Ovary (tissue), 9 donors: ENCODE measurements around the gene NOTCH4. TPM values are rescaled to one million over a fixed set of nuclear protein-coding genes. Genes with fewer than 3 reads are reported as not detected.

ENCODE experiments used
- DNase-seq, 5 donors: peaks; one replicate each; pipeline ENCODE4 v3.0.0-alpha.2; 2019 to 2020
- H3K27ac ChIP-seq, 2 donors: fragments of 200-600 bp; one replicate each; pipeline versions ENCODE4 v1.5.1 to v1.8.0; 2019 to 2022
- H3K27me3 ChIP-seq: fragments of 200-600 bp; one replicate; pipeline ENCODE4 v1.8.0; 2022
- H3K36me3 ChIP-seq: fragments of 200-600 bp; sonication (generic); one replicate; pipeline ENCODE4 v1.5.1; 2019
- H3K4me1 ChIP-seq: one replicate; pipeline ENCODE4 v1.8.1; 2013; ENCODE audit warnings: mild to moderate bottlenecking, moderate library complexity; ENCODE audit not compliant: insufficient read depth
- H3K4me3 ChIP-seq: fragments of 200-600 bp; sonication (generic); one replicate; pipeline ENCODE4 v1.5.1; 2017
- H3K9me3 ChIP-seq, 2 donors: fragments of 200-600 bp in 1 of 2; sonication (generic) in 1 of 2; one replicate each; pipeline versions ENCODE4 v1.5.1 to v1.8.1; 2013 to 2019; ENCODE audit warnings: mild to moderate bottlenecking in 1 of 2, moderate library complexity in 1 of 2
- CTCF ChIP-seq, 3 donors: fragments of 450-650 bp in 2 of 3; fragments of 200-600 bp in 1 of 3; IDR thresholded peaks; one replicate each; pipeline versions ENCODE4 v1.5.1 to v1.8.0; 2016 to 2022; ENCODE audit warnings: antibody characterized with exemption in 3 of 3, mild to moderate bottlenecking in 1 of 3
- EP300 ChIP-seq: sonication (generic); formaldehyde crosslinking; IDR thresholded peaks from one replicate; pipeline ENCODE4 v1.6.1; 2017; ENCODE audit warnings: antibody characterized with exemption
- POLR2A ChIP-seq: fragments of 450-650 bp; IDR thresholded peaks from one replicate; pipeline ENCODE4 v1.6.1; 2017; ENCODE audit warnings: antibody characterized with exemption, mild to moderate bottlenecking, moderate library complexity
- WGBS, 3 donors: extraction: QIAGEN DNeasy Blood & Tissue Kit in 1 of 3; methylation state at CpG; one replicate each; pipeline versions ENCODE4 v1.1.5 to v1.1.7; 2013 to 2017; 5-methylcytosine and 5-hydroxymethylcytosine counted together
- intact Hi-C, 4 donors: fragments of 100-400 bp; cut with DNase I; formaldehyde crosslinking; loops; one replicate each; pipeline versions ENCODE4 v1.11.0 to v1.15.1; 2022 to 2023
- polyA plus RNA-seq, 2 donors: library from polyadenylated mRNA; stranded (reverse); fragments of 200-250 nt in 1 of 2; fragments of 350-450 nt in 1 of 2; fragmentation: Illumina TruSeq in 1 of 2; extraction: RNeasy Lipid Tissue Mini Kit (QIAGEN cat#74804) in 1 of 2; gene quantifications; one replicate each; pipeline ENCODE4 v1.2.3, GENCODE V29; 2013 to 2014
- total RNA-seq, 7 donors: library from RNA; depleted of rRNA in 2 of 7; stranded (reverse); fragments of >200 nt in 2 of 7; fragmentation: NEBNext Ultra II Directional in 3 of 7; extraction: Animal tissue kit (Norgen Biotek cat#: 25700) in 3 of 7; gene quantifications; one replicate each; pipeline versions ENCODE4 v1.1.0 to v1.2.4, GENCODE V29; 2016 to 2023
- donor health status: DM: no; HTN: no; CAD: no; lungs with moderate emphysema.
- donor health status: DM: no; HTN: no; CAD: no.
- donor health status: Bipolar disorder and iron deficiency.
- donor health status: DM: yes; HTN: yes; CAD: no.
- donor health status: DM: no; HTN: no; CAD: no.
- donor health status: DM: yes; HTN: yes; CAD: no.

Gene NOTCH4
- total and polyA plus RNA-seq, 9 donors: 7.2 to 21.2 (median 12.4) TPM

DNA sequence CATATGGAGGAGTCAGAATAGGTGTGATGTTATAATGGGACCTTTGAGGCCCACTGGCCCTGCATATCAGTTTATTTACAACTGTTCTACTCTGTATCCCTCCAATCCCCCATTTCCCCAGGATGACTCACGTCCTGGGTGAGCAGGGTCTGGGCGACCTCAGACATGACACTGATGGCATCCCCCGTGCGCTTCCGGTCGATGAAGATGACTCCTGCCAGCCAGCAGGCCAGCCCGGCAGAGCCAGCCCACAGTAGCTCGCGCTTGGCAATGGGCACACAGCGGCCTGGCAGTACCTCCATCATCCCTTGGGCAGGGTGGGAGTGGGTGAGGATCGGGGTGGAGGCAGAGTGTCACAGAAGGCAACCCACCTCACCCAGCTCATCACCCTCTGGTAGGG, 53.6 kb downstream of the NOTCH4 start:
- 82 to 89% (median 84%) methylated on average over 11 of the region's 11 CpGs for WGBS, 3 donors

DNA sequence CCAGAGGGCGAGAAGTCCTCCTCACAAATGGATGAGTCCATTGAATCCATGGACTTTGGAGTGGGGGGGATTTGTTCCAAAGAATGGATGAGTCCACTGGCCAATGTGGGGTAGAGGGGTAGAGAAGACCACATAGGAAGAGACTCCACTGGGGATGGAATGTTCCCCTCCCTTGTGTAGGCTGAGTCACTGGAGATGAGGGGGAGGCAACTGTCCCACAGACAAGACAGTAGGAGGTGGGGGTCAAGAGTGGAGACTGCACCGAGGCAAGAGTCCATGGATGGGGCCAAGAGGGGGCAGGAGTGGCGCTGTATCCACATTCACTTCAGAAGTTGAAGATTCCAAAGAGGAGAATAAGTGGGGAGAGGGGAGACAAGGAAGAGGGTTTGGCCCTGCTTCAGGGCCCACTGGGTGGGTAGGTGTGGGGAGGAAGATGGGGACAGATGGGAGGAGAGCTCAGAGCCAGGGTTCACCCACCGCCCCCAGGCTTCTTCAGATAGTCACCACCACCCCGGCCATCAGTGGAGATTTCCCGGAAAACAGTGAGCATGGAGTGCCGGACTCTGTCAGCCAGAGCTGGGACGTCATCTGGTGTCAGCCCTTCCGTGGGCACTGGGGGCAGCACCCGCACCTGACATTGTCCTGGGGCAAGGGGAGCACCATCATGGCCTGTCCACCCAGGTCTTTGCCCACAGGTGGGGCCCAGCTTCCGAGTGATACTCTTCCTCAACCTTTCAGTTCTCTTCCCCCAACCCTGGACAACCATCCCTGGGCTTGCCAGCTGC, 54.9 kb downstream of the NOTCH4 start:
- WGBS, 3 donors: 51 to 58% (median 52%) methylated on average over 11 of the region's 11 CpGs
- Histone ChIP-seq H3K27ac (no peak overlapping the region), H3K36me3 (no peaks in the 10 kb centered on the region), H3K9me3 (no peaks in the 10 kb centered on the region), H3K27me3 (no peaks in the 10 kb centered on the region), H3K4me3 (no peak overlapping the region), H3K4me1 (no peaks in the 10 kb centered on the region)
- peak in 3 of 5 donors; percentile 41 to 50 (median 45) for DNase-seq
- intact Hi-C loops: no loop called here
- no peak for TF ChIP-seq POLR2A

More for the DNA sequence above, 53.6 kb downstream of the NOTCH4 start:
- H3K4me3 ChIP-seq: no peak overlapping the region
- H3K27me3 ChIP-seq: no peaks in the 10 kb centered on the region
- no peak for TF ChIP-seq EP300
- TF ChIP-seq CTCF (IDR thresholded peaks at IDR 0.05): no peak
- TF ChIP-seq POLR2A: no peak
- peaks cover 1% of the 10 kb centered on the region for H3K4me1 ChIP-seq
- no peaks in the 10 kb centered on the region for H3K36me3 ChIP-seq
- H3K27ac ChIP-seq: no peak overlapping the region
- peak in 1 of 5 donors; percentile 33 for DNase-seq
- H3K9me3 ChIP-seq: no peaks in the 10 kb centered on the region
- intact Hi-C loops: loop anchor here in 1 of 4 donors (5.0 kb wide), 1 partner anchor 53 kb away; no protein-coding TSS in a partner anchor

DNA sequence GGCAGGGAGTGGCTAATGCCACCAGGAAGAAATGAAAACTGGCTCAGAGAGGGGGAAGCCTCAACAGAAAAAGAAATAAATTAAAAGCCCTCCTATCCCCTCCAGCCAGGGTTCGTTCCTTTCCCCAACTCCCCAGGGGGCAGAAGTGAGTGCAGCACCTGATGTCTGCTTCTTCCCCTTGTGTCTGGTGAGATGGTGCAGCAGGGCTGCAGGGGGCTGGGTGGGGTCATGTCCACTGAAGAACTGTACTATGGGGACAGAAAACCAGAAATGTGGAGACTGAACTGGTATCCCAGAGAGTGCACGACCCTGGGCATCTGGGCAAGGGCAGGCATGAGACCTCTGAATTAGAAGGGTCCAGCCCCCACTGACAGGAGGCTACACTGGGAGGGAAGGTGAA, 55.5 kb downstream of the NOTCH4 start:
- intact Hi-C loops: no loop called here
- TF ChIP-seq POLR2A (no peak), EP300 (no peak), CTCF (IDR thresholded peaks at IDR 0.05) (no peak)
- 59 to 67% (median 59%) methylated on average over 2 of the region's 2 CpGs for WGBS, 3 donors
- DNase-seq: peak in 1 of 5 donors; percentile 34
- Histone ChIP-seq H3K27ac (no peak overlapping the region), H3K27me3 (no peaks in the 10 kb centered on the region), H3K4me1 (no peaks in the 10 kb centered on the region), H3K4me3 (no peak overlapping the region), H3K36me3 (no peaks in the 10 kb centered on the region), H3K9me3 (no peaks in the 10 kb centered on the region)

DNA sequence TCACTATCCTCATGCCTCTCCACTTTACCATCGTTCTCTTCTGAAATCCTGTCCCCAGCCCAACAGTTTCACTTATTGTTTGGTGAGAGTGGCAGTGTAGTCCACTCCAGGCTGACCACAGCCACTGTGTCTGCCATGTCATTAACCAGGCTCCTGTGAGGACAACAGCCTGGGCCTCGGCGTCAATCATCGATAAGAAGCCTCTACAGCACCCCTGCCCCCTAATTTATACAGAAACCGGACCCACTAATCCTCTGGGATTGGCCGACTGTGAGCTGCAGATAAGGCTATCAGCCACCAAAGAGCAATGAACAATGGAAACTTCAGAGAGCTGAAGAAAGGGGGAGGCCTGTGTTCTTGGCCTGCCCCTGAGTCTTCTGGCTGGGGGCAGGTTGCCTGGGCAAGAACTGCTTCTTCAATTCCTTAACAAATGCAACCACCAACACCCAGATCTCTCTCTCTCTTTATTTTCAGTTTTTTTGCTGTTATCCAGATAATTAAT, 56.1 kb downstream of the NOTCH4 start:
- peak in 1 of 5 donors; percentile 20 for DNase-seq
- intact Hi-C loops: no loop called here
- TF ChIP-seq EP300 (no peak), CTCF (IDR thresholded peaks at IDR 0.05) (no peak), POLR2A (no peak)
- WGBS, 3 donors: 44 to 63% (median 46%) methylated on average over 6 of the region's 6 CpGs
- Histone ChIP-seq H3K27me3 (no peaks in the 10 kb centered on the region), H3K4me1 (no peaks in the 10 kb centered on the region), H3K4me3 (no peak overlapping the region), H3K27ac (no peak overlapping the region), H3K9me3 (no peaks in the 10 kb centered on the region), H3K36me3 (no peaks in the 10 kb centered on the region)

DNA sequence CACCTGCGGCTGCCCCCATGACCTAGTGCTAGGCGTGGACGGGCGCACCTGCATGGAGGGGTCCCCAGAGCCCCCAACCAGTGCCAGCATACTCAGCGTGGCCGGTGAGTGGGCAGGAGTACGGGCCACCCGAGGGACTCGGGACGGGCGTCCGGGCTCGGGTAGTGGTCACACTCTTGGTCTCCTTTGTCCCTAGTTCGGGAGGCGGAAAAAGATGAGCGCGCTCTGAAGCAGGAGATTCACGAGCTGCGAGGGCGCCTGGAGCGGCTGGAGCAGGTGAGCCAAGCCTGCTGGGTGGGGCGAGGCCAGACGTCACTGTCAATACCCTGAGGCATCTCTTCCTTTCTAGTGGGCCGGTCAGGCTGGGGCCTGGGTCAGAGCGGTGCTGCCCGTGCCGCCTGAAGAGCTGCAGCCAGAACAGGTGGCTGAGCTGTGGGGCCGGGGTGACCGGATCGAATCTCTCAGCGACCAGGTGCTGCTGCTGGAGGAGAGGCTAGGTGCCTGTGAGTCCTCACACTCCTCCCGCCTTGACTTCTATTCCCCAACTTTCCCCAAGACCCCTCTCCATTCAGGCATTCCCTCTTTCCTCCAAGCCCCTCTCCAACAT, 56.6 kb downstream of the NOTCH4 start:
- 79 to 82% (median 80%) methylated on average over 32 of the region's 32 CpGs for whole genome bisulfite sequencing, 3 donors
- DNase-seq: peak in 1 of 5 donors; percentile 37
- no peaks in the 10 kb centered on the region for H3K36me3 ChIP-seq
- no peaks in the 10 kb centered on the region for H3K4me1 ChIP-seq
- H3K4me3 ChIP-seq: no peak overlapping the region
- H3K27ac ChIP-seq: no peak overlapping the region
- intact Hi-C loops: no loop called here
- H3K9me3 ChIP-seq: no peaks in the 10 kb centered on the region
- TF ChIP-seq POLR2A (no peak), CTCF (IDR thresholded peaks at IDR 0.05) (no peak), EP300 (no peak)
- no peaks in the 10 kb centered on the region for H3K27me3 ChIP-seq
